HepG2 (cell line): ENCODE data around the gene GPR25. TPM values are rescaled to one million over a fixed set of nuclear protein-coding genes. Genes with fewer than 3 reads are reported as not detected.

Experiments
- ATAC-seq: fragments of 200-7000 bp; cut with Tn5 transposase; 3 replicates; pipeline ENCODE4 v1.9.1; 2020; ENCODE audit warnings: mild to moderate bottlenecking, moderate library complexity
- BruUV-seq: library from RNA; stranded (reverse); fragments of 400-500 nt; replicated peaks from 2 replicates; lab custom pipeline; 2021; lab: Mats Ljungman, UMichigan
- CTCF ChIA-PET: fragments of 300-600 bp; formaldehyde crosslinking; extraction: SDS; loops from one replicate; lab custom pipeline; 2021; ENCODE audit warnings: low total read pairs, inconsistent platforms, low intra/inter-chr PET ratio; lab: Yijun Ruan, JAX
- POLR2A ChIA-PET: fragments of 350-600 bp; sonication (Branson Sonifier 250); formaldehyde crosslinking; loops from one replicate; lab custom pipeline; 2020; ENCODE audit warnings: antibody characterized with exemption, inconsistent platforms; lab: Yijun Ruan, JAX
- DNase-seq: peaks from one replicate; pipeline ENCODE4 v3.0.0-alpha.2; 2015; ENCODE audit warnings: low spot score
- FAIRE-seq: peaks from 3 replicates; lab custom pipeline; 2011; peaks lifted over from hg19 to GRCh38; lab: Jason Lieb, UNC
- H2AFZ ChIP-seq: one replicate; pipeline ENCODE4 v1.6.1; 2011; ENCODE audit warnings: low read length, inconsistent platforms
- H3K27ac ChIP-seq: fragments of 300-600 bp; 3 replicates; pipeline ENCODE4 v1.8.0; 2011; ENCODE audit warnings: mixed run types, mild to moderate bottlenecking, mixed read lengths, low read length, inconsistent platforms; ENCODE audit not compliant: insufficient read depth; ENCODE audit errors: extremely low read length
- H3K27me3 ChIP-seq, 2 experiments: fragments of 200-600 bp in 1 of 2; 2 replicates in 1 of 2; 3 replicates in 1 of 2; pipeline versions ENCODE4 v1.6.0 to v1.8.0; 2011; ENCODE audit warnings: low read length in 2 of 2, mild to moderate bottlenecking in 2 of 2, moderate library complexity in 2 of 2, inconsistent platforms in 1 of 2; ENCODE audit not compliant: insufficient read depth in 2 of 2, control insufficient read depth in 1 of 2
- H3K36me3 ChIP-seq, 2 experiments: fragments of 200-600 bp in 1 of 2; replicated peaks in 1 of 2; 2 replicates in 1 of 2; 3 replicates in 1 of 2; pipeline versions ENCODE4 v1.5.1 to v1.8.0; 2011; ENCODE audit warnings: low read length in 2 of 2, inconsistent platforms in 1 of 2; ENCODE audit not compliant: insufficient read depth in 2 of 2, control insufficient read depth in 1 of 2
- H3K4me1 ChIP-seq: 2 replicates; pipeline ENCODE4 v1.5.1; 2012; ENCODE audit warnings: low read length, inconsistent platforms; ENCODE audit not compliant: insufficient read depth
- H3K4me2 ChIP-seq: 2 replicates; pipeline ENCODE4 v1.6.0; 2011; ENCODE audit warnings: low read depth, low read length, inconsistent platforms
- H3K4me3 ChIP-seq, 3 experiments: fragments of 200-600 bp in 1 of 3; sonication (generic), shearing (Covaris generic) in 1 of 3; replicated peaks in 1 of 3; 2 replicates each; pipeline ENCODE4 v1.5.1; 2011 to 2016; ENCODE audit warnings: low read length in 3 of 3, inconsistent platforms in 2 of 3, low read depth in 2 of 3, mild to moderate bottlenecking in 2 of 3, control low read depth in 1 of 3, mixed read lengths in 1 of 3; ENCODE audit not compliant: insufficient read depth in 1 of 3
- H3K79me2 ChIP-seq: one replicate; pipeline ENCODE4 v1.6.1; 2011; ENCODE audit warnings: low read length, inconsistent platforms; ENCODE audit not compliant: insufficient read depth
- H3K9ac ChIP-seq: 2 replicates; pipeline ENCODE4 v1.6.0; 2011; ENCODE audit warnings: mild to moderate bottlenecking, low read depth, low read length, inconsistent platforms; ENCODE audit not compliant: insufficient read depth
- H3K9me3 ChIP-seq: 2 replicates; pipeline ENCODE4 v1.5.1; 2012; ENCODE audit warnings: mild to moderate bottlenecking, low read length
- H4K20me1 ChIP-seq: 2 replicates; pipeline ENCODE4 v1.6.0; 2011; ENCODE audit warnings: inconsistent platforms, mild to moderate bottlenecking, low read length, moderate library complexity; ENCODE audit not compliant: insufficient read depth
- GZF1 ChIP-seq: sonication (generic); formaldehyde crosslinking; IDR thresholded peaks from 2 replicates; pipeline ENCODE4 v1.5.1; 2020; ENCODE audit warnings: mild to moderate bottlenecking, missing genetic modification reagents
- HMGA1 ChIP-seq: sonication (generic); formaldehyde crosslinking; conservative IDR thresholded peaks from 2 replicates; pipeline ENCODE4 v1.4.0; 2020; ENCODE audit warnings: missing genetic modification reagents
- PHF8 ChIP-seq: sonication (generic); formaldehyde crosslinking; IDR thresholded peaks from 2 replicates; pipeline ENCODE4 v1.5.0; 2020; ENCODE audit warnings: missing genetic modification reagents
- ZFP90 ChIP-seq: sonication (generic); formaldehyde crosslinking; IDR thresholded peaks from 2 replicates; pipeline ENCODE4 v1.8.0; 2022; ENCODE audit warnings: missing genetic modification reagents, mild to moderate bottlenecking, inconsistent platforms, borderline replicate concordance
- ZNF230 ChIP-seq: sonication (generic); formaldehyde crosslinking; IDR thresholded peaks from 2 replicates; pipeline ENCODE4 v1.4.0; 2020; ENCODE audit warnings: mild to moderate bottlenecking, missing genetic modification reagents
- ZNF234 ChIP-seq: sonication (generic); formaldehyde crosslinking; conservative IDR thresholded peaks from 2 replicates; pipeline ENCODE4 v1.5.1; 2020; ENCODE audit warnings: mild to moderate bottlenecking, missing genetic modification reagents
- ZNF33B ChIP-seq: sonication (generic); formaldehyde crosslinking; IDR thresholded peaks from 2 replicates; pipeline ENCODE4 v1.5.1; 2020; ENCODE audit warnings: mild to moderate bottlenecking, missing genetic modification reagents
- ZNF460 ChIP-seq: sonication (generic); formaldehyde crosslinking; IDR thresholded peaks from 2 replicates; pipeline ENCODE4 v1.5.1; 2020; ENCODE audit warnings: missing genetic modification reagents, mild to moderate bottlenecking, borderline replicate concordance
- WGBS: methylation state at CpG from one replicate; pipeline ENCODE4 v1.1.6; 2017; ENCODE audit warnings: low lambda C conversion rate; 5-methylcytosine and 5-hydroxymethylcytosine counted together
- in situ Hi-C: cut with HindIII; loops from 2 replicates; pipeline ENCODE4 v1.10.0; 2017; ENCODE audit warnings: low pct_unique_long_range_greater_than_20kb; ENCODE audit not compliant: extremely low pct_ligation_motif_present
- intact Hi-C: fragments of 100-400 bp; cut with micrococcal nuclease; formaldehyde crosslinking; loops from one replicate; pipeline ENCODE4 v1.10.0; 2022; ENCODE audit not compliant: unreplicated experiment
- polyA plus RNA-seq, 8 experiments: library from polyadenylated mRNA; depleted of rRNA in 3 of 8; stranded (reverse) in 7 of 8; unstranded in 1 of 8; fragments of >200 nt; fragmentation: Illumina TruSeq in 4 of 8; extraction: Trizol in 4 of 8; gene quantifications; 2 replicates each; pipeline versions ENCODE4 v1.2.1 to v1.2.3, GENCODE V29; 2011 to 2016; ENCODE audit warnings: low read depth in 4 of 8, missing spikeins in 1 of 8, mixed read lengths in 1 of 8; ENCODE audit not compliant: insufficient read depth in 1 of 8
- total RNA-seq, 5 experiments: library from RNA; depleted of rRNA; stranded (reverse); fragments of >200 nt; fragmentation: Illumina TruSeq; extraction: Trizol; gene quantifications; 2 replicates each; pipeline ENCODE4 v1.2.3, GENCODE V29; 2016; ENCODE audit warnings: low read depth in 1 of 5

The GPR25 gene
- total and polyA plus RNA-seq, 2 of the 13 experiments (the other 11 are each of a cell fraction or from before 2014, with no cell fraction given) = not detected

GRCh38 chr1:200901796-200902444, 29.1 kb downstream of the GPR25 start:
- no peaks in the 10 kb centered on the region for H3K9me3 ChIP-seq
- intact Hi-C loops = no loop called here
- H3K36me3 ChIP-seq = peaks cover 6 to 27% of the 10 kb centered on the region in 2 experiments
- in situ Hi-C loops = no loop called here
- H3K9ac ChIP-seq = no peak overlapping the region
- CTCF ChIA-PET = no interaction called here
- H2AFZ ChIP-seq = no peak overlapping the region
- H3K27ac ChIP-seq = no peak overlapping the region
- H4K20me1 ChIP-seq = no peaks in the 10 kb centered on the region
- peaks cover 3% of the 10 kb centered on the region for H3K79me2 ChIP-seq
- no peak overlapping the region for H3K4me2 ChIP-seq
- no peak for TF ChIP-seq GZF1 (CRISPR knock-in tag)
- TF ChIP-seq ZNF460 (CRISPR knock-in tag) = no peak
- no peak for TF ChIP-seq PHF8
- TF ChIP-seq HMGA1 = no peak
- no peak for TF ChIP-seq ZFP90 (CRISPR knock-in tag)
- no peaks in the 10 kb centered on the region for H3K27me3 ChIP-seq
- 96% methylated on average over 7 of the region's 8 CpGs for WGBS
- BruUV-seq = no TSS peak
- H3K4me3 ChIP-seq = no peak overlapping the region
- ATAC-seq = no peak
- DNase-seq = no peak
- no peak for FAIRE-seq
- POLR2A ChIA-PET = interaction anchor here (1.0 to 1.1 kb wide), 3 partner anchors 11 to 22 kb away, joined by 3 to 7 read pairs (median 5); no protein-coding TSS in a partner anchor
- peaks cover 64% of the 10 kb centered on the region for H3K4me1 ChIP-seq

DNA sequence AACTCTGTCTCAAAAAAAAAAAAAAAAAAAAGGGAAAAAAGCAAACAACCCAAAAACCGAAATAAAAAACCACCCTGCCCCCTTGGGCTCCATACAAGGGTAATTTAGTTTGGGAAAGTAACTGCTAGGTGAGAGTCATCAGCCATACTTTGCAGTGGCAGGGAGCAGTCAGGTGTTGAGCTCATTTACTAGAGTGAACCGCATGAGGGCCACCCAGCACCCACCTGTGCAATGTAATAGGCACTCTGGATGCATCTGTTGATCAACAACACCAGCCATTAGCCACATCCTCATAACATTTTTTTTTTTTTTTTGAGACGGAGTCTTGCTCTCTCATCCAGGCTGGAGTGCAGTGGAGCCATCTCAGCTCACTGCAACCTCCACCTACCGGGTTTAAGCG, 31.0 kb downstream of the GPR25 start:
- FAIRE-seq = no peak
- BruUV-seq = no TSS peak
- Histone ChIP-seq H3K9me3 (no peaks in the 10 kb centered on the region), H3K27ac (no peak overlapping the region), H4K20me1 (no peaks in the 10 kb centered on the region), H3K9ac (no peak overlapping the region), H3K4me3 (no peak overlapping the region), H3K36me3 (peaks cover 8 to 32% of the 10 kb centered on the region in 2 experiments), H3K27me3 (no peaks in the 10 kb centered on the region), H3K4me2 (no peak overlapping the region), H2AFZ (no peak overlapping the region)
- no peak for ATAC-seq
- intact Hi-C loops = no loop called here
- WGBS = 97% methylated on average over 5 of the region's 5 CpGs
- ChIA-PET CTCF (no interaction called here), POLR2A (interaction anchor here (0.7 to 4.6 kb wide), 4 partner anchors 8 to 532 kb away, joined by 6 to 129 read pairs (median 22); partner anchors contain the start of gene INAVA)
- in situ Hi-C loops = no loop called here
- no peak for DNase-seq
- no peak for TF ChIP-seq ZNF234
- no peak for TF ChIP-seq ZNF230 (CRISPR knock-in tag)
- TF ChIP-seq ZNF33B (CRISPR knock-in tag) = no peak
- TF ChIP-seq, all 625 proteins: peak for 0
- no peaks in the 10 kb centered on the region for H3K79me2 ChIP-seq
- H3K4me1 ChIP-seq = peaks cover 60% of the 10 kb centered on the region
